ENCODE measurements around the gene GPBP1L1. TPM values are rescaled to one million over a fixed set of nuclear protein-coding genes. Genes with fewer than 3 reads are reported as not detected.

Gene GPBP1L1
- total RNA-seq, 1 experiment from 2014 or later = 110 TPM

GRCh38 chr1:45673956-45674355, 12.4 kb downstream of the GPBP1L1 start:
- H3K4me1 ChIP-seq (ENCODE audit: control insufficient read depth in 1 of 2, insufficient read depth in 2 of 2, low read length in 2 of 2) = no peaks in the 10 kb centered on the region
- H2AFZ ChIP-seq (ENCODE audit: low read depth, low read length, poor library complexity, severe bottlenecking) = no peak overlapping the region
- ChIA-PET POLR2A (no interaction called here), CTCF (no interaction called here), RAD21 (ENCODE audit: low non-redundant PET in 1 of 2, low total read pairs in 2 of 2, uncharacterized antibody in 2 of 2, unreplicated experiment in 2 of 2) (no interaction called here)
- ATAC-seq (no peak), DNase-seq (ENCODE audit: low read depth, low spot score) (no peak)
- H3K4me3 ChIP-seq (replicated peaks in 1 of 2; ENCODE audit: low read depth in 1 of 2, low read length in 2 of 2) = no peak overlapping the region
- TF ChIP-seq JUND (IDR thresholded peaks at IDR 0.05) (no peak), EGR1 (IDR thresholded peaks at IDR 0.05; ENCODE audit: low read depth) (no peak), FOSL1 (IDR thresholded peaks at IDR 0.05; ENCODE audit: low read depth) (no peak), ZBTB33 (IDR thresholded peaks at IDR 0.05; ENCODE audit: extremely low read depth, insufficient replicate concordance, low read length) (no peak), REST (IDR thresholded peaks at IDR 0.05; ENCODE audit: low read depth) (no peak), SIN3A (IDR thresholded peaks at IDR 0.05; ENCODE audit: low read depth) (no peak), SP1 (IDR thresholded peaks at IDR 0.05; ENCODE audit: low read depth) (no peak), POLR2A (IDR thresholded peaks at IDR 0.05; ENCODE audit: borderline replicate concordance, extremely low read depth, insufficient read depth, insufficient read length) (no peak), MAX (IDR thresholded peaks at IDR 0.05) (no peak), YY1 (IDR thresholded peaks at IDR 0.05; ENCODE audit: extremely low read depth, insufficient replicate concordance, low read depth, low read length) (no peak), TCF7L2 (IDR thresholded peaks at IDR 0.05; ENCODE audit: borderline replicate concordance, extremely low read depth, insufficient read depth, insufficient read length) (no peak), EZH2 (IDR thresholded peaks at IDR 0.05) (no peak), ATF3 (IDR thresholded peaks at IDR 0.05) (no peak), CEBPB (IDR thresholded peaks at IDR 0.05; ENCODE audit: low read depth) (no peak), POLR2AphosphoS5 (IDR thresholded peaks at IDR 0.05; ENCODE audit: low read depth, low read length) (no peak), CTCF (IDR thresholded peaks at IDR 0.05 in 2 of 3, conservative IDR thresholded peaks at IDR 0.05 in 1 of 3; ENCODE audit: borderline replicate concordance in 1 of 3, insufficient read depth in 1 of 3, low read depth in 2 of 3, low read length in 2 of 3) (no peak), ZNF274 (IDR thresholded peaks at IDR 0.05; ENCODE audit: low read depth, low read length) (no peak)
- H3K36me3 ChIP-seq (ENCODE audit: control insufficient read depth in 1 of 2, insufficient read depth in 2 of 2, low read length in 2 of 2) = 0 out of 4 replicates have a peak, but pooled peaks cover 0 to 7% of the 10 kb centered on the region in 2 experiments
- peaks cover 12% of the 10 kb centered on the region for H4K20me1 ChIP-seq (ENCODE audit: insufficient read depth)
- H3K27ac ChIP-seq (ENCODE audit: low read depth, low read length) = no peak overlapping the region
- intact Hi-C loops (cut with micrococcal nuclease) = no loop called here
- no peaks in the 10 kb centered on the region for H3K9me2 ChIP-seq (ENCODE audit: insufficient read depth)
- BruUV-seq (replicated peaks) = no TSS peak
- H3K4me2 ChIP-seq (ENCODE audit: low read length) = no peak overlapping the region
- H3K9ac ChIP-seq (ENCODE audit: low read length) = no peak overlapping the region
- H3K27me3 ChIP-seq (ENCODE audit: insufficient read depth, low read length) = no peaks in the 10 kb centered on the region
- no peaks in the 10 kb centered on the region for H3K9me3 ChIP-seq (ENCODE audit: control insufficient read depth in 1 of 2, insufficient read depth in 1 of 2, low read depth in 1 of 2, low read length in 2 of 2)
- peaks cover 97% of the 10 kb centered on the region for H3K79me2 ChIP-seq (ENCODE audit: insufficient read depth, low read length)

Data from HCT116 (cell line).